ENCODE results near the gene KIZ. TPM values are rescaled to one million over a fixed set of nuclear protein-coding genes. Genes with fewer than 3 reads are reported as not detected.

The KIZ gene
- total and polyA plus RNA-seq, 2 donors from 2014 or later: 17.3 to 21.8 TPM

DNA sequence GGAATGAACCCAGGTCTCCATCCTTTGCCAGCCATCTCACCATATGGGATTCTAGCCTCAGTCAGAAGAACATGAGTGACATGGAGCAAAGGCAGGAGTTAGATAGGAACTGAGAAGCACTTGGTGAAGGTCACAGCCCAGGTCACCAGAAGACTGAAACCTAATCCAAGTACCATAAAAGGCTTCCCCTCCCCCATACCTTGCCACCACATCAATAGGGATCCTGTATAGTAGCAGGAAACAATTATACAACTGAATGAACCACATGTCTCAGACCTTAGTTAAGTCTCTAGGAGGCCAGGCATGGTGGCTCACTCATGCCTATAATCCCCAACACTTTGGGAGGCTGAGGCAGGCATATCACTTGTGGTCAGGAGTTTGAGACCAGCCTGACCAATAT, 49.6 kb downstream of the KIZ start:
- no peak overlapping the region for H3K9ac ChIP-seq (ENCODE audit: low read length in 3 of 3)
- FAIRE-seq: no peak

DNA sequence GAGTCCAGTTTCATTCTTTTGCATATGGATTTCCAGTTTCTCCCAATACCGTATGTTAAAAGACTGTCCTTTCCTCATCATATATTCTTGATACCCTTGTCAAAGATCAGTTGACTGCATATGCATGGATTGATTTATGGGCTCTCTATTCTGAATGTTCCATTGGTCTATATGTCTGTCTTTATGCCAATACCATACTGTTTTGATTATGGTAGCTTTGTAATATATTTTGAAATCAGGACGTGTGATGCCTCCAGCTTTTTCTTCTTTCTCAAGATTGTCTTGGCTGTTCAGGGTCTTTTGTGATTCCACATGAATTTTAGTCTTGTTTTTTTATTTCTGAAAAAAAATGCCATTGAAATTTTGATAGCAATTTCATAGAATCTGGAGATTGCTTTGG, 51.9 kb downstream of the KIZ start:
- Histone ChIP-seq H3K27ac (ENCODE audit: low read depth in 2 of 2, low read length in 2 of 2) (no peak overlapping the region), H3K9ac (ENCODE audit: low read length in 3 of 3) (no peak overlapping the region), H3K4me1 (ENCODE audit: control insufficient read depth in 2 of 3, insufficient read depth in 2 of 3, low read depth in 1 of 3, low read length in 3 of 3) (no peaks in the 10 kb centered on the region), H3K9me3 (ENCODE audit: control insufficient read depth in 2 of 3, insufficient read depth in 1 of 3, low read length in 3 of 3) (peaks cover 0 to 4% (median 0%) of the 10 kb centered on the region in 3 donors), H3K4me3 (ENCODE audit: low read length in 3 of 3) (no peak overlapping the region), H3K36me3 (ENCODE audit: control insufficient read depth in 2 of 3, insufficient read depth in 3 of 3, low read length in 3 of 3) (no peaks in the 10 kb centered on the region), H3K27me3 (ENCODE audit: control insufficient read depth, insufficient read depth, low read length) (no peaks in the 10 kb centered on the region)
- intact Hi-C loops (cut with DNase I): no loop called here
- TF ChIP-seq, protein P1, sequence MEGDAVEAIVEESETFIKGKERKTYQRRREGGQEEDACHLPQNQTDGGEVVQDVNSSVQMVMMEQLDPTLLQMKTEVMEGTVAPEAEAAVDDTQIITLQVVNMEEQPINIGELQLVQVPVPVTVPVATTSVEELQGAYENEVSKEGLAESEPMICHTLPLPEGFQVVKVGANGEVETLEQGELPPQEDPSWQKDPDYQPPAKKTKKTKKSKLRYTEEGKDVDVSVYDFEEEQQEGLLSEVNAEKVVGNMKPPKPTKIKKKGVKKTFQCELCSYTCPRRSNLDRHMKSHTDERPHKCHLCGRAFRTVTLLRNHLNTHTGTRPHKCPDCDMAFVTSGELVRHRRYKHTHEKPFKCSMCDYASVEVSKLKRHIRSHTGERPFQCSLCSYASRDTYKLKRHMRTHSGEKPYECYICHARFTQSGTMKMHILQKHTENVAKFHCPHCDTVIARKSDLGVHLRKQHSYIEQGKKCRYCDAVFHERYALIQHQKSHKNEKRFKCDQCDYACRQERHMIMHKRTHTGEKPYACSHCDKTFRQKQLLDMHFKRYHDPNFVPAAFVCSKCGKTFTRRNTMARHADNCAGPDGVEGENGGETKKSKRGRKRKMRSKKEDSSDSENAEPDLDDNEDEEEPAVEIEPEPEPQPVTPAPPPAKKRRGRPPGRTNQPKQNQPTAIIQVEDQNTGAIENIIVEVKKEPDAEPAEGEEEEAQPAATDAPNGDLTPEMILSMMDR (IDR thresholded peaks at IDR 0.05; ENCODE audit: borderline replicate concordance, extremely low read depth, insufficient read depth): no peak
- FAIRE-seq: no peak
- DNase-seq: no peak

More for the DNA sequence above, 49.6 kb downstream of the KIZ start:
- Histone ChIP-seq H3K9me3 (ENCODE audit: control insufficient read depth in 2 of 3, insufficient read depth in 1 of 3, low read length in 3 of 3) (peaks cover 0 to 4% (median 0%) of the 10 kb centered on the region in 3 donors), H3K36me3 (ENCODE audit: control insufficient read depth in 2 of 3, insufficient read depth in 3 of 3, low read length in 3 of 3) (no peaks in the 10 kb centered on the region), H3K4me3 (ENCODE audit: low read length in 3 of 3) (no peak overlapping the region), H3K27ac (ENCODE audit: low read depth in 2 of 2, low read length in 2 of 2) (no peak overlapping the region), H3K27me3 (ENCODE audit: control insufficient read depth, insufficient read depth, low read length) (no peaks in the 10 kb centered on the region), H3K4me1 (ENCODE audit: control insufficient read depth in 2 of 3, insufficient read depth in 2 of 3, low read depth in 1 of 3, low read length in 3 of 3) (no peaks in the 10 kb centered on the region)
- TF ChIP-seq, protein P1 (IDR thresholded peaks at IDR 0.05; ENCODE audit: borderline replicate concordance, extremely low read depth, insufficient read depth): no peak
- intact Hi-C loops (cut with DNase I): no loop called here
- DNase-seq: peak in 1 of 5 donors; percentile 16

DNA sequence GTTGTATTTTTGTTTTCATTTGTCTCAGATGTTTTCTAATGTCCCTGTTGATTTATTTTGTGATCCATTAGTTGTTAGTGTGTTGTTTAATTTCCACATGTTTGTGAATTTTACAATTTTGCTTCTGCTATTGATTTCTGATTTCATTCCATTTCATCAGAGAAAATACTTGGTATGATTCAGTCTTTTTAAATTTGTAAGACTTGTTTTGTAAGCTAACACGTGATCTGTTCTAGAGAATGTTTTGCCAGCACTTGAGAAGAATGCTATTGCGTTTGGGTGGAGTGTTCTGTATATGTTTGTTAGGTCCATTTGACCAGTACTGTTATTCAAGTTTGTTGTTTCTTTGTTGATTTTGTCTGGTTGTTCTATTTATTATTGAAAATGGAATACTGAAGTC, 53.9 kb downstream of the KIZ start:
- Histone ChIP-seq H3K4me1 (ENCODE audit: control insufficient read depth in 2 of 3, insufficient read depth in 2 of 3, low read depth in 1 of 3, low read length in 3 of 3) (no peaks in the 10 kb centered on the region), H3K27ac (ENCODE audit: low read depth in 2 of 2, low read length in 2 of 2) (no peak overlapping the region), H3K36me3 (ENCODE audit: control insufficient read depth in 2 of 3, insufficient read depth in 3 of 3, low read length in 3 of 3) (no peaks in the 10 kb centered on the region), H3K9ac (ENCODE audit: low read length in 3 of 3) (no peak overlapping the region), H3K27me3 (ENCODE audit: control insufficient read depth, insufficient read depth, low read length) (no peaks in the 10 kb centered on the region), H3K4me3 (ENCODE audit: low read length in 3 of 3) (no peak overlapping the region), H3K9me3 (ENCODE audit: control insufficient read depth in 2 of 3, insufficient read depth in 1 of 3, low read length in 3 of 3) (peaks cover 0 to 4% (median 0%) of the 10 kb centered on the region in 3 donors)
- intact Hi-C loops (cut with DNase I): no loop called here
- no peak for DNase-seq
- TF ChIP-seq, protein P1 (IDR thresholded peaks at IDR 0.05; ENCODE audit: borderline replicate concordance, extremely low read depth, insufficient read depth): no peak
- no peak for FAIRE-seq

DNA sequence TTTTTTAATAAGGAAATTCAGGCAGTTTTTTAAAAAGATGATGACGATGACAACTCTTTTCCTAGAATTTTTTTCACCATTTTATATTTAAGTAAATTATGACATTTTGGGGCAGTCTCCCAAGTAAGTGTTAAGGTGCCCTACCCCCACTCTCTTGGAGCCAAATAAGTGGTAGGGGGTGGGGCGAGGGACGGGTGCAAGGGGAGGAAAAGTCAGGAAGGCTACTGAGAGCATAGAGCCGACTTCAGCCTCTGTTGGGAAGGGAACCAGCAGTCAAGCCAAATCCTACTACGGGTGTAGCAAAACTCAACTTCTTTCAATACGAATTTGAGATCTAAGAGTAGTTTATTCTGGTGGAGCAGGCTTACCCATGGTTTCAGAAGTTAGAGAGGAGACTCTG, 54.4 kb downstream of the KIZ start:
- H3K4me3 ChIP-seq (ENCODE audit: low read length in 3 of 3): no peak overlapping the region
- peaks cover 0 to 4% (median 0%) of the 10 kb centered on the region in 3 donors for H3K9me3 ChIP-seq (ENCODE audit: control insufficient read depth in 2 of 3, insufficient read depth in 1 of 3, low read length in 3 of 3)
- H3K36me3 ChIP-seq (ENCODE audit: control insufficient read depth in 2 of 3, insufficient read depth in 3 of 3, low read length in 3 of 3): no peaks in the 10 kb centered on the region
- TF ChIP-seq, protein P1 (IDR thresholded peaks at IDR 0.05; ENCODE audit: borderline replicate concordance, extremely low read depth, insufficient read depth): no peak
- intact Hi-C loops (cut with DNase I): no loop called here
- no peaks in the 10 kb centered on the region for H3K27me3 ChIP-seq (ENCODE audit: control insufficient read depth, insufficient read depth, low read length)
- DNase-seq (no peak), FAIRE-seq (no peak)
- H3K9ac ChIP-seq (ENCODE audit: low read length in 3 of 3): no peak overlapping the region
- no peak overlapping the region for H3K27ac ChIP-seq (ENCODE audit: low read depth in 2 of 2, low read length in 2 of 2)
- no peaks in the 10 kb centered on the region for H3K4me1 ChIP-seq (ENCODE audit: control insufficient read depth in 2 of 3, insufficient read depth in 2 of 3, low read depth in 1 of 3, low read length in 3 of 3)
